ENCODE results near the gene CROCC2. TPM values are rescaled to one million over a fixed set of nuclear protein-coding genes. Genes with fewer than 3 reads are reported as not detected.

The CROCC2 gene
- total and polyA plus RNA-seq, 2 donors (not counting 1 experiment from before 2014, with no cell fraction given) = not detected

DNA sequence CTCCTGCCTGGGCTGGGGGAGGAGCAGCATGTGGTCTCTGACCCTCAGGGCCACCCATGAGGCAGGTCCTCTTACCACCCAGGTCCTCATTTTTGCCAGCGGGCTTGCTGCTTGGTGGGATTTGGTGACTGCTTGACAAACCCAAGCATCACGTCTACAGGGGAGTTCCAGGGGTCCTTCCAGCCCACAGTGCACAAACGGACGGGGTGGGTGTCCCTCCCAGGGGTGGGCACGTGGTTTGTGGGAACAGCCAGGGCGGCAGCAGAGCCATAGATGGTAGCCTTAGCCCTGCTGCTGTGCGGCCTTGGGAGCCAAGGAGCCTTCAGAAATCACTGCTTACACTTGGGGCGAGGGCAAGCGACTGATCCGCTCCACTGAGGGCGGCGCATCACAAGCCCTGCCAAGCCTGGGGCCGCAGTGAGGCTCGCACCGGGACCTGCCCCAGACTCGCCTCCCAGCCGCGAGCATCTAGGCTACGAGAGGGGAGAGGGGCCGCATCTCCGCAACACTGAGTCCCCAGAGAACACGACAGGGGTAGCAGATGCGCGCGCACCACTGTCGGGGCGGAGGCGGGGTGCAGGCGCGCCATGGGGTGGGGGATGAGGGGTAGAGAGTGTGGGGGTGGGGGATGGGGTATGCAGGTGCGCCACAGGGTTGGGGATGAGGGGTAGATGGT, 129.1 kb downstream of the CROCC2 start:
- ChIA-PET POLR2A (interaction anchor here (0.6 kb wide), 1 partner anchor 600 kb away, joined by 7 read pairs; no protein-coding TSS in a partner anchor), CTCF (interaction anchor here (1.0 kb wide), 1 partner anchor 22 kb away, joined by 3 read pairs; no protein-coding TSS in a partner anchor)
- Mint-ChIP-seq H3K27me3 (no peaks in the 10 kb centered on the region), H3K4me3 (peak overlapping the region; percentile 64), H3K4me1 (peaks cover 55% of the 10 kb centered on the region), H3K9me3 (ENCODE audit: insufficient read depth) (no peaks in the 10 kb centered on the region), H3K27ac (peak overlapping the region; percentile 83)
- intact Hi-C loops (cut with micrococcal nuclease) = loop anchor here (2.0 kb wide), 1 partner anchor 76 kb away; no protein-coding TSS in a partner anchor
- WGBS (ENCODE audit: insufficient coverage) = 83% methylated on average over 23 of the region's 31 CpGs
- Histone ChIP-seq H4K20me1 (ENCODE audit: control insufficient read depth, insufficient read depth, low read length, poor library complexity, severe bottlenecking) (no peaks in the 10 kb centered on the region), H3K4me1 (ENCODE audit: control insufficient read depth in 2 of 2, insufficient read depth in 2 of 2, low read length in 2 of 2) (peaks cover 34 to 58% of the 10 kb centered on the region in 2 donors), H3K36me3 (replicated peaks in 1 of 2; ENCODE audit: control extremely low read depth in 1 of 2, control insufficient read depth in 1 of 2, extremely low read depth in 1 of 2, insufficient read depth in 2 of 2, low read length in 1 of 2) (peaks cover 0 to 3% of the 10 kb centered on the region in 2 experiments), H3K79me2 (ENCODE audit: control insufficient read depth, insufficient read depth, low read length) (peaks cover 19% of the 10 kb centered on the region), H3K4me2 (replicated peaks; ENCODE audit: low read depth, low read length, poor library complexity, severe bottlenecking) (peak overlapping the region; percentile 43), H2AFZ (ENCODE audit: insufficient read depth, low read depth, low read length, poor library complexity, severe bottlenecking) (no peak overlapping the region), H3K9ac (ENCODE audit: low read length) (no peak overlapping the region), H3K9me3 (ENCODE audit: control extremely low read depth in 1 of 3, control insufficient read depth in 2 of 3, insufficient read depth in 1 of 3, low read length in 2 of 3) (peaks cover 0 to 9% (median 0%) of the 10 kb centered on the region in 3 donors), H3K27ac (ENCODE audit: low read length in 2 of 2) (peak overlapping the region; percentile 24 to 43), H3K4me3 (ENCODE audit: control extremely low read depth in 1 of 5, extremely low read depth in 1 of 5, insufficient read depth in 1 of 5, low read depth in 2 of 5, low read length in 4 of 5) (no peak overlapping the region), H3K27me3 (replicated peaks in 1 of 4; ENCODE audit: control extremely low read depth in 1 of 4, control insufficient read depth in 3 of 4, insufficient read depth in 4 of 4, low read length in 3 of 4) (peaks cover 0 to 3% (median 0%) of the 10 kb centered on the region in 4 experiments)
- DNase-seq = peak; percentile 81
- no peak for TF ChIP-seq EZH2 (IDR thresholded peaks at IDR 0.05; ENCODE audit: borderline replicate concordance, insufficient read depth, low read depth, low read length, poor library complexity, severe bottlenecking)
- TF ChIP-seq, protein P1, sequence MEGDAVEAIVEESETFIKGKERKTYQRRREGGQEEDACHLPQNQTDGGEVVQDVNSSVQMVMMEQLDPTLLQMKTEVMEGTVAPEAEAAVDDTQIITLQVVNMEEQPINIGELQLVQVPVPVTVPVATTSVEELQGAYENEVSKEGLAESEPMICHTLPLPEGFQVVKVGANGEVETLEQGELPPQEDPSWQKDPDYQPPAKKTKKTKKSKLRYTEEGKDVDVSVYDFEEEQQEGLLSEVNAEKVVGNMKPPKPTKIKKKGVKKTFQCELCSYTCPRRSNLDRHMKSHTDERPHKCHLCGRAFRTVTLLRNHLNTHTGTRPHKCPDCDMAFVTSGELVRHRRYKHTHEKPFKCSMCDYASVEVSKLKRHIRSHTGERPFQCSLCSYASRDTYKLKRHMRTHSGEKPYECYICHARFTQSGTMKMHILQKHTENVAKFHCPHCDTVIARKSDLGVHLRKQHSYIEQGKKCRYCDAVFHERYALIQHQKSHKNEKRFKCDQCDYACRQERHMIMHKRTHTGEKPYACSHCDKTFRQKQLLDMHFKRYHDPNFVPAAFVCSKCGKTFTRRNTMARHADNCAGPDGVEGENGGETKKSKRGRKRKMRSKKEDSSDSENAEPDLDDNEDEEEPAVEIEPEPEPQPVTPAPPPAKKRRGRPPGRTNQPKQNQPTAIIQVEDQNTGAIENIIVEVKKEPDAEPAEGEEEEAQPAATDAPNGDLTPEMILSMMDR (IDR thresholded peaks at IDR 0.05) = no peak
- ATAC-seq (ENCODE audit: low read depth) = peak; percentile 15

All from B cell (primary cell).